GM12878 (cell line): ENCODE measurements around the gene MBD6. TPM values are rescaled to one million over a fixed set of nuclear protein-coding genes. Genes with fewer than 3 reads are reported as not detected.
A peak's percentile ranks its signal among the peaks of the same experiment; 100 is the strongest.

Experiments used
- CHD1 ChIP-seq: IDR thresholded peaks from 2 replicates; pipeline ENCODE4 v1.6.1; 2012; ENCODE audit warnings: low read depth, low read length, improper control_type of control experiment
- CTCF ChIP-seq, 3 experiments: IDR thresholded peaks in 2 of 3; conservative IDR thresholded peaks in 1 of 3; 2 replicates each; pipeline ENCODE4 v1.5.1; 2011; ENCODE audit warnings: low read depth in 3 of 3, low read length in 3 of 3, mild to moderate bottlenecking in 3 of 3, control low read depth in 2 of 3, moderate library complexity in 2 of 3, inconsistent platforms in 1 of 3, mixed read lengths in 1 of 3; ENCODE audit not compliant: control insufficient read depth in 2 of 3, insufficient read depth in 1 of 3; ENCODE audit errors: extremely low read depth in 1 of 3
- E2F8 ChIP-seq: fragments of 450-650 bp; IDR thresholded peaks from 2 replicates; pipeline ENCODE4 v1.6.1; 2018; ENCODE audit warnings: mild to moderate bottlenecking, low read depth, moderate library complexity; ENCODE audit not compliant: partially characterized antibody
- IKZF1 ChIP-seq: fragments of 450-650 bp; conservative IDR thresholded peaks from 2 replicates; pipeline ENCODE4 v1.6.1; 2017; ENCODE audit warnings: antibody characterized with exemption, mild to moderate bottlenecking
- KAT2A ChIP-seq: conservative IDR thresholded peaks from 2 replicates; pipeline ENCODE4 v1.6.1; 2011; ENCODE audit warnings: low read depth, low read length; ENCODE audit not compliant: control insufficient read depth
- KLF5 ChIP-seq: fragments of 450-650 bp; IDR thresholded peaks from 2 replicates; pipeline ENCODE4 v1.6.1; 2014; ENCODE audit warnings: mild to moderate bottlenecking; ENCODE audit not compliant: partially characterized antibody
- MYC ChIP-seq: IDR thresholded peaks from 2 replicates; pipeline ENCODE4 v1.6.1; 2011; ENCODE audit warnings: mild to moderate bottlenecking, low read length, moderate library complexity, inconsistent platforms; ENCODE audit not compliant: insufficient read depth, insufficient replicate concordance, insufficient read length, severe bottlenecking
- NFXL1 ChIP-seq: fragments of 450-650 bp; IDR thresholded peaks from 2 replicates; pipeline ENCODE4 v1.6.1; 2017; ENCODE audit warnings: antibody characterized with exemption, mild to moderate bottlenecking, borderline replicate concordance
- PML ChIP-seq: IDR thresholded peaks from 2 replicates; pipeline ENCODE4 v1.6.1; 2012; ENCODE audit warnings: low read length, inconsistent platforms
- PRDM15 ChIP-seq: fragments of 450-650 bp; formaldehyde crosslinking; IDR thresholded peaks from 2 replicates; pipeline ENCODE4 v1.4.0; 2020; ENCODE audit warnings: mild to moderate bottlenecking, moderate library complexity
- RCOR1 ChIP-seq: conservative IDR thresholded peaks from 2 replicates; pipeline ENCODE4 v1.6.1; 2012; ENCODE audit warnings: low read depth, low read length, improper control_type of control experiment
- SMAD5 ChIP-seq: IDR thresholded peaks from 2 replicates; pipeline ENCODE4 v1.6.1; 2016; ENCODE audit warnings: antibody characterized with exemption, low read depth
- TCF3 ChIP-seq: IDR thresholded peaks from 2 replicates; pipeline ENCODE4 v1.6.1; 2012; ENCODE audit warnings: low read depth, mild to moderate bottlenecking, low read length, borderline replicate concordance; ENCODE audit not compliant: insufficient read depth
- polyA plus RNA-seq, 11 experiments: library from polyadenylated mRNA; depleted of rRNA in 4 of 11; unstranded in 6 of 11; stranded (reverse) in 5 of 11; fragments of >200 nt; fragmentation: Nextera tagmentation in 4 of 11; fragmentation: Illumina TruSeq in 1 of 11; extraction: Ambion mirVana in 4 of 11; extraction: Trizol in 1 of 11; gene quantifications; 1 replicate in 1 of 11; 2 replicates in 10 of 11; pipeline versions ENCODE4 v1.2.1 to v1.2.3, GENCODE V29; 2011 to 2016; ENCODE audit warnings: inconsistent platforms in 2 of 11, missing spikeins in 2 of 11, low read depth in 1 of 11
- total RNA-seq, 4 experiments: library from RNA; depleted of rRNA in 3 of 4; stranded (reverse); fragments of >200 nt in 3 of 4; fragmentation: Illumina TruSeq in 1 of 4; extraction: Trizol in 1 of 4; gene quantifications; 2 replicates each; pipeline versions ENCODE4 v1.2.1 to v1.2.3, GENCODE V29; 2013 to 2021
- TF ChIP-seq, protein P1 (sequence below): fragments of 150-350 bp; IDR thresholded peaks from 2 replicates; pipeline ENCODE4 v1.6.1; 2016; ENCODE audit warnings: low read depth, low read length
- TF ChIP-seq, protein P2 (sequence below): fragments of 450-650 bp; IDR thresholded peaks from 2 replicates; pipeline ENCODE4 v1.6.1; 2017; ENCODE audit warnings: borderline replicate concordance

MBD6 gene
- total and polyA plus RNA-seq, 10 of the 15 experiments (the other 5 are each of a cell fraction or from before 2014, with no cell fraction given), result 1.5 to 52.7 (median 6.8) TPM

GRCh38 chr12:57520053-57520818, 2.4 kb upstream of the MBD6 start, which contains the start of gene DDIT3 (continued):
- TF ChIP-seq NFXL1, result no peak
- no peak for TF ChIP-seq MYC
- TF ChIP-seq, protein P1, sequence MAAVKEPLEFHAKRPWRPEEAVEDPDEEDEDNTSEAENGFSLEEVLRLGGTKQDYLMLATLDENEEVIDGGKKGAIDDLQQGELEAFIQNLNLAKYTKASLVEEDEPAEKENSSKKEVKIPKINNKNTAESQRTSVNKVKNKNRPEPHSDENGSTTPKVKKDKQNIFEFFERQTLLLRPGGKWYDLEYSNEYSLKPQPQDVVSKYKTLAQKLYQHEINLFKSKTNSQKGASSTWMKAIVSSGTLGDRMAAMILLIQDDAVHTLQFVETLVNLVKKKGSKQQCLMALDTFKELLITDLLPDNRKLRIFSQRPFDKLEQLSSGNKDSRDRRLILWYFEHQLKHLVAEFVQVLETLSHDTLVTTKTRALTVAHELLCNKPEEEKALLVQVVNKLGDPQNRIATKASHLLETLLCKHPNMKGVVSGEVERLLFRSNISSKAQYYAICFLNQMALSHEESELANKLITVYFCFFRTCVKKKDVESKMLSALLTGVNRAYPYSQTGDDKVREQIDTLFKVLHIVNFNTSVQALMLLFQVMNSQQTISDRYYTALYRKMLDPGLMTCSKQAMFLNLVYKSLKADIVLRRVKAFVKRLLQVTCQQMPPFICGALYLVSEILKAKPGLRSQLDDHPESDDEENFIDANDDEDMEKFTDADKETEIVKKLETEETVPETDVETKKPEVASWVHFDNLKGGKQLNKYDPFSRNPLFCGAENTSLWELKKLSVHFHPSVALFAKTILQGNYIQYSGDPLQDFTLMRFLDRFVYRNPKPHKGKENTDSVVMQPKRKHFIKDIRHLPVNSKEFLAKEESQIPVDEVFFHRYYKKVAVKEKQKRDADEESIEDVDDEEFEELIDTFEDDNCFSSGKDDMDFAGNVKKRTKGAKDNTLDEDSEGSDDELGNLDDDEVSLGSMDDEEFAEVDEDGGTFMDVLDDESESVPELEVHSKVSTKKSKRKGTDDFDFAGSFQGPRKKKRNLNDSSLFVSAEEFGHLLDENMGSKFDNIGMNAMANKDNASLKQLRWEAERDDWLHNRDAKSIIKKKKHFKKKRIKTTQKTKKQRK, result no peak
- peak; percentile 91 for TF ChIP-seq KLF5
- peak; percentile 99 for TF ChIP-seq PML
- peak; percentile 98 for TF ChIP-seq SMAD5
- TF ChIP-seq, protein P2, sequence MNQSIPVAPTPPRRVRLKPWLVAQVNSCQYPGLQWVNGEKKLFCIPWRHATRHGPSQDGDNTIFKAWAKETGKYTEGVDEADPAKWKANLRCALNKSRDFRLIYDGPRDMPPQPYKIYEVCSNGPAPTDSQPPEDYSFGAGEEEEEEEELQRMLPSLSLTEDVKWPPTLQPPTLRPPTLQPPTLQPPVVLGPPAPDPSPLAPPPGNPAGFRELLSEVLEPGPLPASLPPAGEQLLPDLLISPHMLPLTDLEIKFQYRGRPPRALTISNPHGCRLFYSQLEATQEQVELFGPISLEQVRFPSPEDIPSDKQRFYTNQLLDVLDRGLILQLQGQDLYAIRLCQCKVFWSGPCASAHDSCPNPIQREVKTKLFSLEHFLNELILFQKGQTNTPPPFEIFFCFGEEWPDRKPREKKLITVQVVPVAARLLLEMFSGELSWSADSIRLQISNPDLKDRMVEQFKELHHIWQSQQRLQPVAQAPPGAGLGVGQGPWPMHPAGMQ, result no peak
- no peak for TF ChIP-seq PRDM15
- TF ChIP-seq RCOR1, result no peak
- no peak for TF ChIP-seq CHD1
- TF ChIP-seq CTCF (IDR thresholded peaks at IDR 0.05 in 2 of 3, conservative IDR thresholded peaks at IDR 0.05 in 1 of 3; ENCODE audit: control insufficient read depth in 2 of 3, extremely low read depth in 1 of 3, insufficient read depth in 1 of 3, low read depth in 3 of 3, low read length in 3 of 3), result no peak
- TF ChIP-seq TCF3, result peak; percentile 86; the same call in 1 of the 2 replicates
- TF ChIP-seq IKZF1, result no peak
- TF ChIP-seq E2F8, result peak; percentile 24
- TF ChIP-seq KAT2A, result no peak
